CD4-positive, alpha-beta T cell (primary cell): ENCODE measurements around the gene NR2C2. TPM values are rescaled to one million over a fixed set of nuclear protein-coding genes. Genes with fewer than 3 reads are reported as not detected.

Experiments
- ATAC-seq: fragments of 200-7000 bp; cut with Tn5 transposase; one replicate; pipeline ENCODE4 v1.10.0; 2022; ENCODE audit warnings: mild to moderate bottlenecking; ENCODE audit not compliant: poor library complexity
- CTCF ChIA-PET: fragments of 350-600 bp; sonication (Branson Sonifier 250); formaldehyde crosslinking; loops from one replicate; lab custom pipeline; 2021; ENCODE audit warnings: antibody characterized with exemption, inconsistent platforms; lab: Charles Lee
- POLR2A ChIA-PET: fragments of 350-600 bp; sonication (Branson Sonifier 250); formaldehyde crosslinking; loops from one replicate; lab custom pipeline; 2021; ENCODE audit warnings: antibody characterized with exemption, inconsistent platforms; lab: Charles Lee
- DNase-seq, 14 experiments: peaks; one replicate each; pipeline ENCODE4 v3.0.0-alpha.2; 2013 to 2020; ENCODE audit warnings: mixed read lengths in 2 of 14
- H3K27ac ChIP-seq, 2 donors: one replicate each; pipeline versions ENCODE4 v1.5.1 to v1.7.0; 2013; ENCODE audit warnings: low read length in 2 of 2, low read depth in 1 of 2, mild to moderate bottlenecking in 1 of 2
- H3K27me3 ChIP-seq, 2 experiments: 1 replicate in 1 of 2; 2 replicates in 1 of 2; pipeline versions ENCODE4 v1.6.1 to v1.7.0; 2013; ENCODE audit warnings: low read length in 2 of 2, control low read depth in 1 of 2, mild to moderate bottlenecking in 1 of 2, moderate library complexity in 1 of 2; ENCODE audit not compliant: insufficient read depth in 2 of 2, control insufficient read depth in 1 of 2
- H3K36me3 ChIP-seq: one replicate; pipeline ENCODE4 v1.6.1; 2013; ENCODE audit warnings: low read length, control low read depth; ENCODE audit not compliant: insufficient read depth
- H3K4me1 ChIP-seq: one replicate; pipeline ENCODE4 v1.6.1; 2013; ENCODE audit warnings: low read length, control low read depth; ENCODE audit not compliant: insufficient read depth
- H3K4me3 ChIP-seq: one replicate; pipeline ENCODE4 v1.5.1; 2013; ENCODE audit warnings: mild to moderate bottlenecking, low read length, moderate library complexity
- H3K9me3 ChIP-seq, 2 experiments: 1 replicate in 1 of 2; 2 replicates in 1 of 2; pipeline versions ENCODE4 v1.6.1 to v1.7.0; 2013; ENCODE audit warnings: low read length in 2 of 2, mild to moderate bottlenecking in 2 of 2, control low read depth in 1 of 2, moderate library complexity in 1 of 2; ENCODE audit not compliant: control insufficient read depth in 1 of 2, insufficient read depth in 1 of 2
- H3K27ac Mint-ChIP-seq: one replicate; pipeline ENCODE4 v1.8.0; 2020; ENCODE audit warnings: mixed read lengths
- H3K27me3 Mint-ChIP-seq: one replicate; pipeline ENCODE4 v1.8.0; 2021; ENCODE audit warnings: mixed read lengths
- H3K36me3 Mint-ChIP-seq: one replicate; pipeline ENCODE4 v1.8.0; 2021; ENCODE audit warnings: low read depth, mixed read lengths
- H3K4me1 Mint-ChIP-seq: one replicate; pipeline ENCODE4 v1.8.0; 2021; ENCODE audit warnings: low read depth, mixed read lengths
- H3K4me3 Mint-ChIP-seq: one replicate; pipeline ENCODE4 v1.8.0; 2020; ENCODE audit warnings: mild to moderate bottlenecking, mixed read lengths
- H3K9me3 Mint-ChIP-seq: one replicate; pipeline ENCODE4 v1.8.0; 2020; ENCODE audit warnings: mixed read lengths
- intact Hi-C, 2 experiments: fragments of 100-400 bp; cut with DNase I in 1 of 2; cut with micrococcal nuclease in 1 of 2; formaldehyde crosslinking; loops; one replicate each; pipeline versions ENCODE4 v1.15.1 to v1.9.0; 2023 to 2025; cut with DNase I, micrococcal nuclease
- total RNA-seq, 174 experiments: library from RNA in 2 of 174; stranded (reverse) in 2 of 174; gene quantifications; one replicate each; pipeline ENCODE4 v1.2.3 and lab custom pipeline; 2021 to 2026
- TF ChIP-seq, protein P1 (sequence below): fragments of 200-600 bp; IDR thresholded peaks from one replicate; pipeline ENCODE4 v1.8.0; 2022; ENCODE audit warnings: antibody characterized with exemption, mild to moderate bottlenecking

Gene NR2C2
- total RNA-seq, 2 experiments from 2014 or later = 37.0 to 42.1 TPM

DNA sequence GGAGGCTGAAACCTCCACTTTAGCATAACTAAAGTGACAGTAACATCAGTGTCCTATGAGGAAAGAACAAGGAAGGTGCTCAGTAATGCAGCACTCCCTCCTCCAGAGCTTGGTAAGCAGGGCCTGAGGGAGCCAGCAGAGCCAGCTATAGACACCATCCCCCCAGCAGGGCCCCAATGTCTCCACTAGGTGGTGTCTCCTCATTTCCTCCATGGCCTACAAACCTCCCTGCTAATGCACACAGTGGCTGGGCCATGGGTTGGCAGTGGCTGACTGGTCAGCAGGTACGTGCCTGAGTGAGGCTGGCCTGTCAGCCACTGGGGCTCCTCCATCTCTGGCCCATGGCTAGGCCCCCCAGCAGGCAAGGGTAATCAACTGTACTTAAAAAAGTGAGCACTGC lies 104.1 kb downstream of the NR2C2 start:
- Histone ChIP-seq H3K9me3 (no peaks in the 10 kb centered on the region), H3K27ac (no peak overlapping the region), H3K36me3 (peaks cover 66% of the 10 kb centered on the region), H3K27me3 (no peaks in the 10 kb centered on the region), H3K4me1 (peaks cover 20% of the 10 kb centered on the region), H3K4me3 (no peak overlapping the region)
- no peaks in the 10 kb centered on the region for H3K27me3 Mint-ChIP-seq
- CTCF ChIA-PET = interaction anchor here (0.8 to 1.9 kb wide), 3 partner anchors 13 to 47 kb away, joined by 3 to 8 read pairs (median 4); partner anchors contain the start of genes MRPS25 and RBSN
- TF ChIP-seq, protein P1, sequence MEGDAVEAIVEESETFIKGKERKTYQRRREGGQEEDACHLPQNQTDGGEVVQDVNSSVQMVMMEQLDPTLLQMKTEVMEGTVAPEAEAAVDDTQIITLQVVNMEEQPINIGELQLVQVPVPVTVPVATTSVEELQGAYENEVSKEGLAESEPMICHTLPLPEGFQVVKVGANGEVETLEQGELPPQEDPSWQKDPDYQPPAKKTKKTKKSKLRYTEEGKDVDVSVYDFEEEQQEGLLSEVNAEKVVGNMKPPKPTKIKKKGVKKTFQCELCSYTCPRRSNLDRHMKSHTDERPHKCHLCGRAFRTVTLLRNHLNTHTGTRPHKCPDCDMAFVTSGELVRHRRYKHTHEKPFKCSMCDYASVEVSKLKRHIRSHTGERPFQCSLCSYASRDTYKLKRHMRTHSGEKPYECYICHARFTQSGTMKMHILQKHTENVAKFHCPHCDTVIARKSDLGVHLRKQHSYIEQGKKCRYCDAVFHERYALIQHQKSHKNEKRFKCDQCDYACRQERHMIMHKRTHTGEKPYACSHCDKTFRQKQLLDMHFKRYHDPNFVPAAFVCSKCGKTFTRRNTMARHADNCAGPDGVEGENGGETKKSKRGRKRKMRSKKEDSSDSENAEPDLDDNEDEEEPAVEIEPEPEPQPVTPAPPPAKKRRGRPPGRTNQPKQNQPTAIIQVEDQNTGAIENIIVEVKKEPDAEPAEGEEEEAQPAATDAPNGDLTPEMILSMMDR = peak; percentile 47
- POLR2A ChIA-PET = interaction anchor here (1.0 to 1.3 kb wide), 2 partner anchors 14 to 48 kb away, joined by 3 to 6 read pairs; partner anchors contain the start of genes MRPS25 and RBSN
- H3K4me3 Mint-ChIP-seq = no peak overlapping the region
- DNase-seq (peak in 10 of 14 experiments; percentile 25 to 63 (median 36)), ATAC-seq (peak; percentile 85)
- intact Hi-C loops = loop anchor here in 1 of 2 experiments (5.0 kb wide), 1 partner anchor 46 kb away; the partner anchor contains the start of gene RBSN
- peaks cover 81% of the 10 kb centered on the region for H3K36me3 Mint-ChIP-seq
- peaks cover 32% of the 10 kb centered on the region for H3K4me1 Mint-ChIP-seq
- H3K27ac Mint-ChIP-seq = peak overlapping the region; percentile 64
- H3K9me3 Mint-ChIP-seq = no peaks in the 10 kb centered on the region

DNA sequence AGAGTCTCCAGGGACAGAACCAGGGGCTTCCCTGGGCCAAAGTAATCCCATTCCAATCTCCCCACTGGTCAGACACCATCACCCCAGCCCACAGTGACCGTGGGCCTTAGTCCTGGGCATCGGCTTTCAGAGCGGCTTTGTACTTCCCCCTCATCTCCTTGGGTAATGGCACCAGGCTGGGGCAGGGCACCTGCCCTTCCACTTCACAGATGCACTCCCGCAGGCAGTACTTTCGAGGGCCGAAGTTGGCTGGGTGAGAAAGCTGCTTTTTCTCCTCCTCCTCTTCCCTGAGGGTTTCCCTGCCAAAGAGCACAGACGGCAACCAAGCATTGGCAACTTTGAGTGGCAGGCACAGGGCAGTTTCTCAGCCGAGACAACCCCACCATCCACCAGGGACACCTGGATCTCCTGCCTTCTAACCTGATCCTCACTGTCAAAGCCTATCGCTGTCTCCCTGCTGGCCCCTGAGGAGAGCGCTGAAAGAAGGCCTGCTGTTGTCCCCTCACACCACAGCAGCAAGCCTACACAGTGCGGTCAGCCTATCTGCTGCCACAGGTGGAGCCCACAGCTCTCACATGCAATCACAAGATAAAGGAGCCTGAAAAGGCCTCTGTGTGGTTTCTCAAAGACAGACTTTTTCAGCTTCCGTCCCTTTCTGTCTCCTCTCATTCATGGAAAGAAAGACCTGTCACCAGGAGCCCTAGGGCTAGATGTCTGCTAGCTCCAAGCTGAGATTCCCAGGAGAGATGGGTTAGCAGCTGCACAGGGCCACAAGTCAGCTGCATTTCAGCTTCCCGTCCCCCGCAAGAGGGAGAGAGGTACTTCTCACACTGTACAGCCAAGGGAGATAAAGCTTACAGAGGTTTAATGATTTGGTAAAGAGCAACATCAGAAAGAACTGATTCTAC lies 105.2 kb downstream of the NR2C2 start:
- peaks cover 22% of the 10 kb centered on the region for H3K4me1 ChIP-seq
- H3K4me1 Mint-ChIP-seq = peaks cover 37% of the 10 kb centered on the region
- no peak overlapping the region for H3K4me3 ChIP-seq
- H3K9me3 ChIP-seq = no peaks in the 10 kb centered on the region
- POLR2A ChIA-PET = no interaction called here
- ATAC-seq (no peak), DNase-seq (no peak)
- H3K4me3 Mint-ChIP-seq = no peak overlapping the region
- intact Hi-C loops = loop anchor here in 1 of 2 experiments (5.0 kb wide), 1 partner anchor 45 kb away; the partner anchor contains the start of gene RBSN
- no peak overlapping the region for H3K27ac ChIP-seq
- CTCF ChIA-PET = interaction anchor here (1.9 kb wide), 1 partner anchor 12 kb away, joined by 8 read pairs; the partner anchor contains the start of gene MRPS25
- H3K27ac Mint-ChIP-seq = peak overlapping the region; percentile 36
- H3K27me3 ChIP-seq = no peaks in the 10 kb centered on the region
- TF ChIP-seq, protein P1 = no peak
- peaks cover 65% of the 10 kb centered on the region for H3K36me3 ChIP-seq
- H3K36me3 Mint-ChIP-seq = peaks cover 81% of the 10 kb centered on the region
- no peaks in the 10 kb centered on the region for H3K27me3 Mint-ChIP-seq
- no peaks in the 10 kb centered on the region for H3K9me3 Mint-ChIP-seq

DNA sequence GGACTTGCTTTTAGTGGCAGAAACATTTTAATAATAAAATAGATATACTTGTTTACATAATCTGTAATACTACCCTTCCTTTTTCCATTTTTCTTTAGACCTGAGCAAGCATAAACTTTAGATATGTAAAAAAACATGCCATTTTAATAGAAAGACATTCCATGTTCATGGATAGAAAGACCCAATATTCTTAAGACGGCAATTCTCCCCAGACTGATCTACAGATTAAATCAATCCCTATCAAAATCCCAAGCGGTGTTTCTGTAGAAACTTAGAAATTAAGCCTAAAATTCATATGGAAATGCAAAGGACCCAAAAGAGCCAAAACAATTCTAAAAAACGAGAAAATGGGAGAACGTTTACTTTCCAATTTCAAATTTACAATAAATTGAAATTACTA lies 106.2 kb downstream of the NR2C2 start:
- H3K27me3 ChIP-seq = no peaks in the 10 kb centered on the region
- peaks cover 82% of the 10 kb centered on the region for H3K36me3 Mint-ChIP-seq
- H3K27ac ChIP-seq = no peak overlapping the region
- TF ChIP-seq, protein P1 = no peak
- H3K4me3 Mint-ChIP-seq = no peak overlapping the region
- intact Hi-C loops = loop anchor here in 1 of 2 experiments (5.0 kb wide), 1 partner anchor 44 kb away; the partner anchor contains the start of gene RBSN
- ChIA-PET CTCF (no interaction called here), POLR2A (no interaction called here)
- ATAC-seq (no peak), DNase-seq (no peak)
- peaks cover 37% of the 10 kb centered on the region for H3K4me1 Mint-ChIP-seq
- no peak overlapping the region for H3K4me3 ChIP-seq
- no peaks in the 10 kb centered on the region for H3K9me3 ChIP-seq
- no peaks in the 10 kb centered on the region for H3K27me3 Mint-ChIP-seq
- H3K36me3 ChIP-seq = peaks cover 60% of the 10 kb centered on the region
- H3K27ac Mint-ChIP-seq = no peak overlapping the region
- peaks cover 22% of the 10 kb centered on the region for H3K4me1 ChIP-seq
- H3K9me3 Mint-ChIP-seq = no peaks in the 10 kb centered on the region
